Neural progenitor cell (in vitro differentiated cells): ENCODE measurements around the gene PIGC. TPM values are rescaled to one million over a fixed set of nuclear protein-coding genes. Genes with fewer than 3 reads are reported as not detected.

Experiments used
- DNase-seq: peaks from one replicate; pipeline ENCODE4 v3.0.0-alpha.2; 2016; ENCODE audit warnings: low spot score
- H2AFZ ChIP-seq: fragments of 200-600 bp; sonication (generic); replicated peaks from 2 replicates; pipeline ENCODE4 v1.6.1; 2016; ENCODE audit warnings: antibody characterized with exemption
- H3F3A ChIP-seq: fragments of 200-600 bp; sonication (generic); 2 replicates; pipeline ENCODE4 v1.6.1; 2016; ENCODE audit warnings: antibody characterized with exemption, low read depth
- H3K27ac ChIP-seq: fragments of 200-600 bp; sonication (generic); 2 replicates; pipeline ENCODE4 v1.5.1; 2016; ENCODE audit warnings: mild to moderate bottlenecking
- H3K27me3 ChIP-seq: fragments of 200-600 bp; sonication (generic); 2 replicates; pipeline ENCODE4 v1.6.1; 2016; ENCODE audit warnings: mild to moderate bottlenecking, moderate library complexity
- H3K36me3 ChIP-seq: fragments of 200-600 bp; sonication (generic); 2 replicates; pipeline ENCODE4 v1.5.1; 2016
- H3K4me1 ChIP-seq: fragments of 200-600 bp; sonication (generic); 2 replicates; pipeline ENCODE4 v1.6.1; 2016; ENCODE audit warnings: mixed run types
- H3K4me2 ChIP-seq: fragments of 200-600 bp; sonication (generic); 2 replicates; pipeline ENCODE4 v1.6.1; 2016
- H3K4me3 ChIP-seq: fragments of 200-600 bp; sonication (generic); 2 replicates; pipeline ENCODE4 v1.5.1; 2016
- H3K79me2 ChIP-seq: fragments of 200-600 bp; sonication (generic); 2 replicates; pipeline ENCODE4 v1.6.1; 2016; ENCODE audit warnings: low read depth
- H3K9ac ChIP-seq: fragments of 200-600 bp; sonication (generic); 2 replicates; pipeline ENCODE4 v1.6.1; 2016
- H3K9me3 ChIP-seq: fragments of 200-600 bp; sonication (generic); 2 replicates; pipeline ENCODE4 v1.5.1; 2016; ENCODE audit warnings: low read depth
- H4K20me1 ChIP-seq: fragments of 200-600 bp; sonication (generic); 2 replicates; pipeline ENCODE4 v1.6.1; 2016; ENCODE audit warnings: low read depth
- H3K27ac Mint-ChIP-seq: 3 replicates; pipeline ENCODE4 v1.8.0; 2021; ENCODE audit warnings: mixed read lengths
- H3K27me3 Mint-ChIP-seq: 2 replicates; pipeline ENCODE4 v1.8.0; 2022; ENCODE audit warnings: low read depth, mild to moderate bottlenecking, inconsistent platforms, moderate library complexity, mixed read lengths; ENCODE audit not compliant: insufficient read depth
- H3K36me3 Mint-ChIP-seq: 3 replicates; pipeline ENCODE4 v1.8.0; 2021; ENCODE audit warnings: mixed read lengths
- H3K4me1 Mint-ChIP-seq: 3 replicates; pipeline ENCODE4 v1.8.0; 2021; ENCODE audit warnings: mixed read lengths
- H3K4me3 Mint-ChIP-seq: 3 replicates; pipeline ENCODE4 v1.8.0; 2021; ENCODE audit warnings: mild to moderate bottlenecking, moderate library complexity, mixed read lengths
- H3K9me3 Mint-ChIP-seq: 3 replicates; pipeline ENCODE4 v1.8.0; 2020; ENCODE audit warnings: mixed read lengths
- EZH2 ChIP-seq: fragments of 200-600 bp; sonication (generic); IDR thresholded peaks from 2 replicates; pipeline ENCODE4 v1.6.1; 2017; ENCODE audit warnings: antibody characterized with exemption, mild to moderate bottlenecking, moderate library complexity
- EZH2phosphoT487 ChIP-seq: fragments of 200-600 bp; sonication (generic); IDR thresholded peaks from 2 replicates; pipeline ENCODE4 v1.6.1; 2017; ENCODE audit warnings: antibody characterized with exemption
- total RNA-seq: library from RNA; depleted of rRNA; stranded (reverse); fragments of >200 nt; gene quantifications from 2 replicates; pipeline ENCODE4 v1.2.3, GENCODE V29; 2015; ENCODE audit warnings: low replicate concordance
- TF ChIP-seq, protein P1 (sequence below): fragments of 200-600 bp; sonication (generic); IDR thresholded peaks from 2 replicates; pipeline ENCODE4 v1.5.1; 2017; ENCODE audit warnings: antibody characterized with exemption, mild to moderate bottlenecking

Gene PIGC
- total RNA-seq, 1 donor from 2014 or later: 39.4 TPM

DNA sequence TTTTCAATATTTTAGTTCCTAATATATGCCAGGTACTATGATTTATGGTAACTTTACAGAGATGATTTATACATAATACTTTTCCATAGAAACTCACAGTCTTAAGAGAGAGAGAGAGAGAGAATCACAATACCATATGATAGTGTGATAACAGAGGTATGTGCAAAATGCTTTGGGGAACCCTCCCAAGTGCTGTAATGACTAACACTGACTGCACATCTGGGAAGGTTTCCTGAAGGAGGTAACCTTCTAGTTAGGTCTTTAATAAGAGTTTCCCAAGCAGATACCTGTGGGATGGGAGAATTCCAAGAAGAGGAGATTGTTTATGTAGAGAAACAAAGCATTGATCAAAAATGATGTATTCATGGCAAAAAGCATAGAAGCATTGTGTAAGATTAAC is 34.6 kb upstream of the PIGC start:
- TF ChIP-seq EZH2 (no peak), EZH2phosphoT487 (no peak)
- TF ChIP-seq, protein P1, sequence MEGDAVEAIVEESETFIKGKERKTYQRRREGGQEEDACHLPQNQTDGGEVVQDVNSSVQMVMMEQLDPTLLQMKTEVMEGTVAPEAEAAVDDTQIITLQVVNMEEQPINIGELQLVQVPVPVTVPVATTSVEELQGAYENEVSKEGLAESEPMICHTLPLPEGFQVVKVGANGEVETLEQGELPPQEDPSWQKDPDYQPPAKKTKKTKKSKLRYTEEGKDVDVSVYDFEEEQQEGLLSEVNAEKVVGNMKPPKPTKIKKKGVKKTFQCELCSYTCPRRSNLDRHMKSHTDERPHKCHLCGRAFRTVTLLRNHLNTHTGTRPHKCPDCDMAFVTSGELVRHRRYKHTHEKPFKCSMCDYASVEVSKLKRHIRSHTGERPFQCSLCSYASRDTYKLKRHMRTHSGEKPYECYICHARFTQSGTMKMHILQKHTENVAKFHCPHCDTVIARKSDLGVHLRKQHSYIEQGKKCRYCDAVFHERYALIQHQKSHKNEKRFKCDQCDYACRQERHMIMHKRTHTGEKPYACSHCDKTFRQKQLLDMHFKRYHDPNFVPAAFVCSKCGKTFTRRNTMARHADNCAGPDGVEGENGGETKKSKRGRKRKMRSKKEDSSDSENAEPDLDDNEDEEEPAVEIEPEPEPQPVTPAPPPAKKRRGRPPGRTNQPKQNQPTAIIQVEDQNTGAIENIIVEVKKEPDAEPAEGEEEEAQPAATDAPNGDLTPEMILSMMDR: no peak
- H3K79me2 ChIP-seq: no peaks in the 10 kb centered on the region
- H3K27me3 ChIP-seq: no peaks in the 10 kb centered on the region
- no peaks in the 10 kb centered on the region for H3K36me3 ChIP-seq
- DNase-seq: no peak
- no peaks in the 10 kb centered on the region for H4K20me1 ChIP-seq
- H3K4me1 ChIP-seq: no peaks in the 10 kb centered on the region
- Mint-ChIP-seq H3K4me1 (peaks cover 4% of the 10 kb centered on the region), H3K4me3 (no peak overlapping the region), H3K36me3 (peaks cover 2% of the 10 kb centered on the region), H3K27me3 (no peaks in the 10 kb centered on the region), H3K27ac (no peak overlapping the region), H3K9me3 (peaks cover 4% of the 10 kb centered on the region)
- no peak overlapping the region for H2AFZ ChIP-seq
- H3K4me3 ChIP-seq: no peak overlapping the region
- no peak overlapping the region for H3K9ac ChIP-seq
- H3F3A ChIP-seq: no peaks in the 10 kb centered on the region
- H3K4me2 ChIP-seq: no peak overlapping the region
- no peaks in the 10 kb centered on the region for H3K9me3 ChIP-seq
- no peak overlapping the region for H3K27ac ChIP-seq

DNA sequence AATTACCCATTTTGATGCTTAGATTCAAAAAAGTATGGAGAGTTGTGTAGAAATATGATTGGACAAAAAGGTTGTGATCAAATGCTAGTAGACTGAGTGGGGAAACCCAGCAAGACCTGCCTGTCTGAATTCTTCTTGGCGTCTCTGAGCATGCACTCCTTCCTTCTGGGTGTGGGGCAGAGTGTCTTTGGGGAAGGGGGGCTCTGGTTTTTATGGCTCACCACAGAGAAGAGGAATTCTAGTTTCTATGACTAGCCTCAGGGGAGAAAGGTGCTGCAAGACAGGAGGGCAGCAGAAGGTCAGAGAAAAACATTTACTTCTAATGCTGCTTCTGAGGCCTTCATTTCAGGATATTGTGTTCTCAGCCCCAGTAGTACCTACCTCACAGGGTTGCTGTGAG is 33.9 kb upstream of the PIGC start:
- Histone ChIP-seq H3K9ac (no peak overlapping the region), H4K20me1 (no peaks in the 10 kb centered on the region), H3K36me3 (no peaks in the 10 kb centered on the region), H3F3A (no peaks in the 10 kb centered on the region), H3K27me3 (no peaks in the 10 kb centered on the region), H3K9me3 (no peaks in the 10 kb centered on the region), H2AFZ (no peak overlapping the region), H3K4me3 (no peak overlapping the region), H3K4me1 (no peaks in the 10 kb centered on the region), H3K4me2 (no peak overlapping the region), H3K27ac (no peak overlapping the region), H3K79me2 (no peaks in the 10 kb centered on the region)
- Mint-ChIP-seq H3K36me3 (peaks cover 2% of the 10 kb centered on the region), H3K9me3 (peaks cover 4% of the 10 kb centered on the region), H3K4me3 (no peak overlapping the region), H3K27me3 (no peaks in the 10 kb centered on the region), H3K4me1 (peaks cover 4% of the 10 kb centered on the region), H3K27ac (no peak overlapping the region)
- DNase-seq: no peak
- TF ChIP-seq, protein P1: no peak

DNA sequence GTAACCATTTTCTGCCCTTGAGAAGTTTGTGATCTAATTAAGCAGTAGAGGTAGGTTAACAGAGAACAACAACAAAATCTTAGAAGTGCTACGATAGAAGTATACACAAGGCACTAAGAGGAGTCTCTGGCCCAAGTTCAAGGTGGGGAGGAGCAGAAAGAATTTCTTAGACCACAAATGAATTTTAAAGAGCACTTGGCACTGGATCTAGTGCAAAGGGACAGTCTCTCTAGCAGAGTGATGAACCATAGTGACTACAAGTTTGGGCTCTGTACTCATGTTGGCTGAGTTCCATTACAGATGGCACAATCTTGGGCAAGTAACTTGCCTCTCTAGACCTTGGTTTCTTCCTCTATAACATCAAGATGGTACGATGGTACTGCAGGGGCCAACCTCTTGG is 33.3 kb upstream of the PIGC start:
- Histone ChIP-seq H3K27ac (no peak overlapping the region), H3K9me3 (no peaks in the 10 kb centered on the region), H3K4me2 (no peak overlapping the region), H3K36me3 (no peaks in the 10 kb centered on the region), H2AFZ (no peak overlapping the region), H3K79me2 (no peaks in the 10 kb centered on the region), H3K9ac (no peak overlapping the region), H4K20me1 (no peaks in the 10 kb centered on the region), H3K4me3 (no peak overlapping the region), H3F3A (no peaks in the 10 kb centered on the region), H3K27me3 (no peaks in the 10 kb centered on the region), H3K4me1 (no peaks in the 10 kb centered on the region)
- no peak for DNase-seq
- Mint-ChIP-seq H3K9me3 (peaks cover 4% of the 10 kb centered on the region), H3K4me1 (peaks cover 4% of the 10 kb centered on the region), H3K27ac (no peak overlapping the region), H3K4me3 (no peak overlapping the region), H3K36me3 (peaks cover 2% of the 10 kb centered on the region), H3K27me3 (no peaks in the 10 kb centered on the region)
- TF ChIP-seq EZH2: no peak
- no peak for TF ChIP-seq EZH2phosphoT487
- TF ChIP-seq, protein P1: no peak
